Upper lobe of left lung (tissue), 4 donors: ENCODE measurements around the gene CD96.

ENCODE experiments used
- CTCF ChIP-seq, 6 experiments: fragments of 450-650 bp in 4 of 6; fragments of 200-600 bp in 2 of 6; sonication (generic) in 2 of 6; IDR thresholded peaks; one replicate each; pipeline ENCODE4 v1.5.1; 2016 to 2019; ENCODE audit warnings: antibody characterized with exemption in 6 of 6
- EP300 ChIP-seq, 4 donors: sonication (generic); formaldehyde crosslinking; IDR thresholded peaks; one replicate each; pipeline ENCODE4 v1.5.1; 2017; ENCODE audit warnings: antibody characterized with exemption in 4 of 4, control low read depth in 2 of 4
- POLR2A ChIP-seq, 4 donors: fragments of 450-650 bp; IDR thresholded peaks; one replicate each; pipeline ENCODE4 v1.5.1; 2016 to 2017; ENCODE audit warnings: antibody characterized with exemption in 4 of 4, mild to moderate bottlenecking in 2 of 4

- TF ChIP-seq CTCF (IDR thresholded peaks at IDR 0.05) (no peak), POLR2A (IDR thresholded peaks at IDR 0.05) (no peak), EP300 (IDR thresholded peaks at IDR 0.05) (no peak)
Measured at GRCh38 chr3:111681661-111682426, 139.8 kb downstream of the CD96 start.
